ENCODE results near the gene SMLR1. TPM values are rescaled to one million over a fixed set of nuclear protein-coding genes. Genes with fewer than 3 reads are reported as not detected.

The SMLR1 gene
- total RNA-seq, 2 donors from 2014 or later, result not detected

DNA sequence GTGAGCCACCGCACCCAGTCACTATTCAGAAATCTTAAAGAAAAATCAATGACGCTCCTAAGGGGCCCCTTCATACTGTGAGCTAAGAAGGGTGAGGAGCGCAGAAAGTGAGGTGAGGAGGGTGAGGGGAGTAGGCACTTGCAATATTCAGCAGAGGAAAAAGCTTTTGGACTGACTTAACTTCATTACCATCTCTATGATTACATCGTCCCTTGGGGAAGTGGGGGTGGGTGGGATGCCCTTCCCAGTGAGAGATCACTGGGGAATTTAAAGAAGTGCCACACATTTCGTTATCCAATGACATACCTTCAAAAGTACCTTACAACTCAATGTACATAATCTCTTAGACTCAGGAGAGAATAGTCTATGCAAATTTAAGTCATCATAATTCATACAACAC is 46.5 kb downstream of the SMLR1 start:
- intact Hi-C loops (cut with DNase I), result loop anchor here in 1 of 2 donors (10.0 kb wide), 1 partner anchor 549 kb away; no protein-coding TSS in a partner anchor
- DNase-seq (ENCODE audit: low spot score), result no peak

DNA sequence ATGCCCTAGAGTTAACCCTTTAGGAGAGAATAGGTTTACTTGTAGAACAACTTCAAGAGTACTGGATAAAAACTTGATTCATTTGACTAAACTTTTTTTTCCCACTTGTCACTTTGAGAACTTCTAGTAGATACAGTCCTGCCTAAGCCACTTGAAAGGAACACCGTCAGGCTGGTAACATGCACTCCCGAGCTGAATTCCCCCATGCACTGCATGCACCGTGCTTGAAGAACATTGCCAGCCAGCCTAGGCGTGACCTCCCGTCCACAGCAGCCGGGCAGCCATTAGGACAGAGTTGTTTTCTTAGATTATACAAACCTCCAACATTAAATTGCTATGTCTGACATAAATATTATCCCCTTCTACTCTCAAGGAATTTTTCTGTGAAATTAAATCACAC is 52.6 kb downstream of the SMLR1 start:
- DNase-seq (ENCODE audit: low spot score), result no peak
- intact Hi-C loops (cut with DNase I), result loop anchor here in 1 of 2 donors (10.0 kb wide), 1 partner anchor 555 kb away; no protein-coding TSS in a partner anchor

DNA sequence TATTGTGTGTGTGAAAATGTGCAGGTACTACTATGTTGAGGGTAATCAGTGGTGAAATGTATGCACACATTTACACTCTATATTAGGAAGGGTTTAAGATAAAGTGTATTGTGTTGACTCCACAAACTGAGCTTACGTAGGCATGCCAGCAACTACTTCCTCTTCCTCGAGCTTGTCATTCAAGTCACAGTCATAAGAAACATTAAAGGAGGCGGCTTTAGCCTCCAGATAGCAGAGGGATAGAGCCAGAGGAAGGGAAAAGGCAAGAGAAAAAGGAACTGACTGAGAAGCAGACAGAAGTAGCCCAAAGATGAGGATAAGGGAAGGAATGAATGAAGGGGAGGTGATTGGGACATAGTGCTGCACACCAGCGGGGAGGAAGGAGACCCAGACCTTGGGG is 55.2 kb downstream of the SMLR1 start:
- intact Hi-C loops (cut with DNase I), result loop anchor here in 1 of 2 donors (2.0 kb wide), 1 partner anchor 234 kb away; no protein-coding TSS in a partner anchor
- no peak for DNase-seq (ENCODE audit: low spot score)

DNA sequence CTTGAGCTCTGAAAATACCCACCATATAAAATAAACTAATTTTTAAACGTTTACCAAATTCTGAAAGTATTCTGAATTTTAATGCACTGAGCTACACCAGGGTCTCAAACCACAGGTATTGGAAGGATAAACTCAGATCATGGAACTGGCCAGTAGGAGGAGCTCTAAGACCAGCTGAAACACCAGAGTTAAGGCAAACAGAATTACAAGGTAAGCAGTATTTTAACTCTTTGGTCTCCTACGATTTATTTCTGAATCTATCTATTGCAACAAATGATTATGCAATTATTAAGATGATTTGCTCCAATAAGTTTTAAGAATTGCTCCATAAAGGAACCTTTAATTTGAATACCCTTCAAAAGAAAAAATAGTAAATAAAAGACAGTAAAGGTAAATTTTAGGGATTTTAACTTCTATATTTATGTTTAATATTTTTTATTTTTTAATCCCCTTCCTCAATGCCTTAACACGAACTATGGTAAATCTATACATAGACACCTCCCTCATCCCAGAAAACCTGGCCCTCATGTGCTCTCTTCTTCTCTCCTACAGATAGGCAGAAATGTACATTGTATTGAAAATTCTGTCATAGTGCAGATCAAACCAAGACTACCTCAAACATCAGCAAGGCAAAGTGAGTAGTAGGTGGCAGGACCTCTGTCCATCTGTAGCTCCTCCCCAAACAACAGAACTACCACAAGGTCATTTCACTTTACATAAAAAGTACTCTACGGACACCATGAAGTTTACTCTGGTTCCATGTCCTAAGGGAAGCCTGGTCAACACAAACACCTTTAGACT is 58.4 kb downstream of the SMLR1 start:
- intact Hi-C loops (cut with DNase I), result loop anchor here (2.0 to 5.0 kb wide), 2 partner anchors 231 to 647 kb away; no protein-coding TSS in a partner anchor
- DNase-seq (ENCODE audit: low spot score), result no peak

Other genes starting within 250 kb of the SMLR1 start
- 100 to 1,000 TPM; 143 to 193 TPM for gene EPB41L2, start 235.8 kb downstream of the SMLR1 start, total RNA-seq

All from posterior vena cava (tissue), 2 donors.